ENCODE data around the gene KLF13. TPM values are rescaled to one million over a fixed set of nuclear protein-coding genes. Genes with fewer than 3 reads are reported as not detected.

Gene KLF13
- total and polyA plus RNA-seq, 4 donors, result 38.3 to 157 (median 55.2) TPM

- Histone ChIP-seq H3K4me3 (no peak overlapping the region), H3K27me3 (ENCODE audit: control insufficient read depth in 3 of 3, insufficient read depth in 3 of 3, low read length in 2 of 3) (no peaks in the 10 kb centered on the region), H3K4me1 (ENCODE audit: control insufficient read depth in 5 of 5, insufficient read depth in 5 of 5, low read length in 5 of 5) (peaks cover 3 to 68% (median 28%) of the 10 kb centered on the region in 5 donors), H3K9ac (ENCODE audit: insufficient read depth in 1 of 2, low read length in 2 of 2) (no peak overlapping the region), H3K9me3 (ENCODE audit: control insufficient read depth in 4 of 4, insufficient read depth in 3 of 4, low read length in 3 of 4) (no peaks in the 10 kb centered on the region), H3K36me3 (ENCODE audit: control insufficient read depth in 4 of 4, insufficient read depth in 4 of 4, low read length in 4 of 4) (no peaks in the 10 kb centered on the region), H3K27ac (ENCODE audit: low read depth in 1 of 2, low read length in 1 of 2) (peak overlapping the region; percentile 57 to 64)
- 58 to 61% methylated on average over 5 of the region's 5 CpGs for WGBS, 2 donors
- no peak for ATAC-seq (ENCODE audit: insufficient read depth, low FRiP score)
- TF ChIP-seq CTCF (IDR thresholded peaks at IDR 0.05; ENCODE audit: control extremely low read depth, extremely low read depth), result no peak
- DNase-seq, result no peak
Observed at GRCh38 chr15:31362886-31363285, 36.3 kb downstream of the KLF13 start.

- Histone ChIP-seq H3K27ac (ENCODE audit: low read depth in 1 of 2, low read length in 1 of 2) (peak overlapping the region; percentile 87 to 90), H3K36me3 (ENCODE audit: control insufficient read depth in 4 of 4, insufficient read depth in 4 of 4, low read length in 4 of 4) (no peaks in the 10 kb centered on the region), H3K27me3 (ENCODE audit: control insufficient read depth in 3 of 3, insufficient read depth in 3 of 3, low read length in 2 of 3) (no peaks in the 10 kb centered on the region), H3K9ac (ENCODE audit: insufficient read depth in 1 of 2, low read length in 2 of 2) (no peak overlapping the region), H3K4me3 (no peak overlapping the region), H3K9me3 (ENCODE audit: control insufficient read depth in 4 of 4, insufficient read depth in 3 of 4, low read length in 3 of 4) (no peaks in the 10 kb centered on the region), H3K4me1 (ENCODE audit: control insufficient read depth in 5 of 5, insufficient read depth in 5 of 5, low read length in 5 of 5) (peaks cover 3 to 61% (median 23%) of the 10 kb centered on the region in 5 donors)
- ATAC-seq (ENCODE audit: insufficient read depth, low FRiP score), result no peak
- no peak for TF ChIP-seq CTCF (IDR thresholded peaks at IDR 0.05; ENCODE audit: control extremely low read depth, extremely low read depth)
- no peak for DNase-seq
- WGBS, 2 donors, result 57 to 71% methylated on average over 10 of the region's 10 CpGs
Observed at GRCh38 chr15:31364301-31365031, 37.8 kb downstream of the KLF13 start.

- H3K9ac ChIP-seq (ENCODE audit: insufficient read depth in 1 of 2, low read length in 2 of 2), result no peak overlapping the region
- H3K27me3 ChIP-seq (ENCODE audit: control insufficient read depth in 3 of 3, insufficient read depth in 3 of 3, low read length in 2 of 3), result no peaks in the 10 kb centered on the region
- no peak overlapping the region for H3K4me3 ChIP-seq
Observed at GRCh38 chr15:31365032-31365654, 38.5 kb downstream of the KLF13 start.

More at GRCh38 chr15:31365032-31365654, 38.5 kb downstream of the KLF13 start:
- Histone ChIP-seq H3K9me3 (ENCODE audit: control insufficient read depth in 4 of 4, insufficient read depth in 3 of 4, low read length in 3 of 4) (no peaks in the 10 kb centered on the region), H3K4me1 (ENCODE audit: control insufficient read depth in 5 of 5, insufficient read depth in 5 of 5, low read length in 5 of 5) (peaks cover 3 to 55% (median 23%) of the 10 kb centered on the region in 5 donors), H3K36me3 (ENCODE audit: control insufficient read depth in 4 of 4, insufficient read depth in 4 of 4, low read length in 4 of 4) (no peaks in the 10 kb centered on the region), H3K27ac (ENCODE audit: low read depth in 1 of 2, low read length in 1 of 2) (peak overlapping the region; percentile 87 to 90)
- ATAC-seq (ENCODE audit: insufficient read depth, low FRiP score), result no peak
- no peak for DNase-seq
- TF ChIP-seq CTCF (IDR thresholded peaks at IDR 0.05; ENCODE audit: control extremely low read depth, extremely low read depth), result no peak
- whole genome bisulfite sequencing, 2 donors, result 58 to 60% methylated on average over 10 of the region's 10 CpGs
